ENCODE data around the gene ROR1.

The ROR1 gene

DNA sequence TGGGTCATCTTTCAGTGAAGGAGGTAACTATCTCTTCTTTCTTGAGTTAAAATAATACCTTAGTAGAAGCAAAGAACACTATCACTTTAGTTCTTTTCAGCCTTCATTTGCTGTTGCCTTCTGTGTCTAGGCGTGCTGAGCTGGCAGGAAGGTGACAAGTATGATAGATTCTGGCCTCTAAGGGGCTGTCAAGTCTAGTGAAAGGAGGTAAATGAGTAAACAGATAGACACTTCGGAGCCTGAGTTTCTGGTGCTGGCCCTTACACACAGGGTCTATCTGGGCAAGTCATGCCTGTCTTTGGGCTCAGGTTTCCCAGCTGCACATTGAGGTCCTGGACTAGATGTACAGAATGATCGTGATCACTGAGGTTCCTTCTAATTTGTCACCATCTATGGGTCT is 89.3 kb downstream of the ROR1 start:
- TF ChIP-seq EZH2phosphoT487 (IDR thresholded peaks at IDR 0.05; ENCODE audit: low read length) (no peak), EZH2 (optimal IDR thresholded peaks at IDR 0.05; ENCODE audit: low read depth, low read length) (no peak)
- TF ChIP-seq, protein P1, sequence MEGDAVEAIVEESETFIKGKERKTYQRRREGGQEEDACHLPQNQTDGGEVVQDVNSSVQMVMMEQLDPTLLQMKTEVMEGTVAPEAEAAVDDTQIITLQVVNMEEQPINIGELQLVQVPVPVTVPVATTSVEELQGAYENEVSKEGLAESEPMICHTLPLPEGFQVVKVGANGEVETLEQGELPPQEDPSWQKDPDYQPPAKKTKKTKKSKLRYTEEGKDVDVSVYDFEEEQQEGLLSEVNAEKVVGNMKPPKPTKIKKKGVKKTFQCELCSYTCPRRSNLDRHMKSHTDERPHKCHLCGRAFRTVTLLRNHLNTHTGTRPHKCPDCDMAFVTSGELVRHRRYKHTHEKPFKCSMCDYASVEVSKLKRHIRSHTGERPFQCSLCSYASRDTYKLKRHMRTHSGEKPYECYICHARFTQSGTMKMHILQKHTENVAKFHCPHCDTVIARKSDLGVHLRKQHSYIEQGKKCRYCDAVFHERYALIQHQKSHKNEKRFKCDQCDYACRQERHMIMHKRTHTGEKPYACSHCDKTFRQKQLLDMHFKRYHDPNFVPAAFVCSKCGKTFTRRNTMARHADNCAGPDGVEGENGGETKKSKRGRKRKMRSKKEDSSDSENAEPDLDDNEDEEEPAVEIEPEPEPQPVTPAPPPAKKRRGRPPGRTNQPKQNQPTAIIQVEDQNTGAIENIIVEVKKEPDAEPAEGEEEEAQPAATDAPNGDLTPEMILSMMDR (IDR thresholded peaks at IDR 0.05; ENCODE audit: low read length) = no peak
- Histone ChIP-seq H4K20me1 (ENCODE audit: insufficient read depth, low read length) (no peaks in the 10 kb centered on the region), H3K9ac (ENCODE audit: low read length) (no peak overlapping the region), H3K79me2 (ENCODE audit: low read length) (no peaks in the 10 kb centered on the region), H3K4me3 (ENCODE audit: low read length) (no peak overlapping the region), H3K9me3 (replicated peaks; ENCODE audit: insufficient read depth, low read length) (no peaks in the 10 kb centered on the region), H3K9me2 (replicated peaks; ENCODE audit: insufficient read depth, low read length) (no peaks in the 10 kb centered on the region), H3K36me3 (replicated peaks; ENCODE audit: insufficient read depth, low read length) (no peaks in the 10 kb centered on the region), H2AFZ (ENCODE audit: low read length) (no peak overlapping the region), H3K4me2 (ENCODE audit: low read depth, low read length) (no peak overlapping the region), H3K27me3 (replicated peaks; ENCODE audit: insufficient read depth, low read length) (no peaks in the 10 kb centered on the region), H3K4me1 (ENCODE audit: low read length) (no peaks in the 10 kb centered on the region), H3K27ac (ENCODE audit: low read length) (no peak overlapping the region), H3F3A (ENCODE audit: insufficient read depth, low read length) (no peaks in the 10 kb centered on the region)
- no peak for DNase-seq

DNA sequence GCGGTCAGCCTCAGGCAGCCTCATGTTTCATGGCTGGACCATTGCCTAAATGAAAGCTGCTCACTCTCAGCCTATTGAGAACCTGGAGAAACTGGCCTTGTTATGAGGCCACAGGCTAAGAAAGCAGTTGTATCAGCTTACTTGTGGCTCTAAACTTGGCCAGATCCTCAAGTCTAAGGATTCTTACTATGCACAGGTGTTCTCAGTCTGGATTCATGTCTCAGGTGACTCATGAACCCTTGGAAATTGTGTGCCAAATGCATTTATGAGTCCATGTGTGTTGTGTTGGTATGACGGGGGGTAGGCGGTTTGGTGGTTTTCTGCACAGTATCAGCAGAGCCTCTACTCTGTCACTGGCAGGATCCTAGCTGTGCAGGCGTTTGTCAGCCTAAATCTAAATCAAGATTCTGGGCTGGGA is 90.4 kb downstream of the ROR1 start:
- no peaks in the 10 kb centered on the region for H3K4me1 ChIP-seq (ENCODE audit: low read length)
- H4K20me1 ChIP-seq (ENCODE audit: insufficient read depth, low read length) = no peaks in the 10 kb centered on the region
- H3K4me3 ChIP-seq (ENCODE audit: low read length) = no peak overlapping the region
- TF ChIP-seq, protein P1 (IDR thresholded peaks at IDR 0.05; ENCODE audit: low read length) = no peak
- TF ChIP-seq EZH2phosphoT487 (IDR thresholded peaks at IDR 0.05; ENCODE audit: low read length) (no peak), EZH2 (optimal IDR thresholded peaks at IDR 0.05; ENCODE audit: low read depth, low read length) (no peak)
- H3K36me3 ChIP-seq (replicated peaks; ENCODE audit: insufficient read depth, low read length) = no peaks in the 10 kb centered on the region
- H3K27me3 ChIP-seq (replicated peaks; ENCODE audit: insufficient read depth, low read length) = no peaks in the 10 kb centered on the region
- H3K9me3 ChIP-seq (replicated peaks; ENCODE audit: insufficient read depth, low read length) = no peaks in the 10 kb centered on the region
- H3K27ac ChIP-seq (ENCODE audit: low read length) = no peak overlapping the region
- DNase-seq = no peak
- no peak overlapping the region for H3K4me2 ChIP-seq (ENCODE audit: low read depth, low read length)
- H3F3A ChIP-seq (ENCODE audit: insufficient read depth, low read length) = no peaks in the 10 kb centered on the region
- H3K79me2 ChIP-seq (ENCODE audit: low read length) = no peaks in the 10 kb centered on the region
- H3K9me2 ChIP-seq (replicated peaks; ENCODE audit: insufficient read depth, low read length) = no peaks in the 10 kb centered on the region
- no peak overlapping the region for H2AFZ ChIP-seq (ENCODE audit: low read length)
- H3K9ac ChIP-seq (ENCODE audit: low read length) = no peak overlapping the region

DNA sequence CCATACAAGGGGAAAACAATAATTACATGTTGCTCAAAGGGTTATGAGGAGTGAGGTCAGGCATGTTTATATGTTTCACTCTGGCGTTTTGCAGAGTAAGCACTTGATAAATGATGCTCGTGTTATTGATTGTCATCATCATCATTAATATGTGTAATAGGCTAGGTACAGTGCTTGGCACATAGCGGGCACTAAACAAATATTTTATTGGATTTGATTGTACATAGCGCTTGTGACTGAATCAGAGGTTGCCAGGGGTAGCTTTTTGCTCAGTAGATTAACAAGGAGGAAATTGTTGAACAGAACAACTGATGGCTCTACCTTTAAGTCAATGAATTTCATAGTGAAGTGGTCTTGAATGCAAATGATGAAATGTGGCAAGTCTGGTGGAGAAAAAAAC is 91.7 kb downstream of the ROR1 start:
- no peak overlapping the region for H2AFZ ChIP-seq (ENCODE audit: low read length)
- H3K4me3 ChIP-seq (ENCODE audit: low read length) = no peak overlapping the region
- no peak for DNase-seq
- no peaks in the 10 kb centered on the region for H3K9me3 ChIP-seq (replicated peaks; ENCODE audit: insufficient read depth, low read length)
- H3K9ac ChIP-seq (ENCODE audit: low read length) = no peak overlapping the region
- H3F3A ChIP-seq (ENCODE audit: insufficient read depth, low read length) = no peaks in the 10 kb centered on the region
- H4K20me1 ChIP-seq (ENCODE audit: insufficient read depth, low read length) = no peaks in the 10 kb centered on the region
- H3K27me3 ChIP-seq (replicated peaks; ENCODE audit: insufficient read depth, low read length) = no peaks in the 10 kb centered on the region
- H3K36me3 ChIP-seq (replicated peaks; ENCODE audit: insufficient read depth, low read length) = no peaks in the 10 kb centered on the region
- no peak overlapping the region for H3K27ac ChIP-seq (ENCODE audit: low read length)
- H3K79me2 ChIP-seq (ENCODE audit: low read length) = no peaks in the 10 kb centered on the region
- no peaks in the 10 kb centered on the region for H3K4me1 ChIP-seq (ENCODE audit: low read length)
- no peaks in the 10 kb centered on the region for H3K9me2 ChIP-seq (replicated peaks; ENCODE audit: insufficient read depth, low read length)
- TF ChIP-seq EZH2phosphoT487 (IDR thresholded peaks at IDR 0.05; ENCODE audit: low read length) = no peak
- TF ChIP-seq, protein P1 (IDR thresholded peaks at IDR 0.05; ENCODE audit: low read length) = no peak
- TF ChIP-seq EZH2 (optimal IDR thresholded peaks at IDR 0.05; ENCODE audit: low read depth, low read length) = no peak
- no peak overlapping the region for H3K4me2 ChIP-seq (ENCODE audit: low read depth, low read length)
